OCI-LY3 (cell line): ENCODE results near the gene OTOL1.
"Not testable (repeated sequence)": the region's sequence is repeated elsewhere in the genome, so short reads cannot be mapped to it uniquely, and the experiment has no call there.

Source experiments
- H2AFZ ChIP-seq: fragments of 200-600, 300-600 bp; shearing (Covaris generic); 2 replicates; pipeline ENCODE4 v1.6.0; 2014; ENCODE audit warnings: antibody characterized with exemption, low read depth, low read length
- H3K27ac ChIP-seq: fragments of 200-600, 300-600 bp; sonication (generic); 2 replicates; pipeline ENCODE4 v1.5.1; 2014; ENCODE audit warnings: mild to moderate bottlenecking, low read length, moderate library complexity, mixed read lengths
- H3K27me3 ChIP-seq: fragments of 200-600, 300-600 bp; sonication (generic); 2 replicates; pipeline ENCODE4 v1.6.1; 2014; ENCODE audit warnings: low read depth, low read length, mixed read lengths
- H3K36me3 ChIP-seq: fragments of 200-600, 300-600 bp; sonication (generic); replicated peaks from 2 replicates; pipeline ENCODE3; 2014; ENCODE audit warnings: low read depth, low read length, mixed read lengths
- H3K4me1 ChIP-seq: fragments of 300-600, 200-600 bp; sonication (generic); 2 replicates; pipeline ENCODE4 v1.6.1; 2014; ENCODE audit warnings: low read length, mixed read lengths
- H3K4me2 ChIP-seq: fragments of 200-600, 300-600 bp; sonication (generic); 2 replicates; pipeline ENCODE4 v1.6.1; 2014; ENCODE audit warnings: low read length, mixed read lengths
- H3K4me3 ChIP-seq: fragments of 300-600, 200-600 bp; sonication (generic); 2 replicates; pipeline ENCODE4 v1.5.1; 2014; ENCODE audit warnings: antibody characterized with exemption, mild to moderate bottlenecking, low read length, moderate library complexity
- H3K79me2 ChIP-seq: fragments of 300-600, 200-600 bp; shearing (Covaris generic); 2 replicates; pipeline ENCODE4 v1.6.1; 2014; ENCODE audit warnings: mild to moderate bottlenecking, low read length, mixed read lengths
- H3K9ac ChIP-seq: fragments of 300-600, 200-600 bp; shearing (Covaris generic); 2 replicates; pipeline ENCODE4 v1.6.0; 2014; ENCODE audit warnings: mild to moderate bottlenecking, low read length, moderate library complexity
- H3K9me3 ChIP-seq: fragments of 200-600, 300-600 bp; shearing (Covaris generic); 2 replicates; pipeline ENCODE4 v1.6.1; 2014; ENCODE audit warnings: low read length, mixed read lengths; ENCODE audit not compliant: insufficient read depth
- H4K20me1 ChIP-seq: fragments of 200-600, 300-600 bp; sonication (generic); 2 replicates; pipeline ENCODE4 v1.6.1; 2016; ENCODE audit warnings: low read length, mixed read lengths; ENCODE audit not compliant: insufficient read depth
- CTCF ChIP-seq: fragments of 200-600, 300-600 bp; sonication (generic); IDR thresholded peaks from 2 replicates; pipeline ENCODE4 v1.5.1; 2014; ENCODE audit warnings: antibody characterized with exemption, low read length, low read depth
- EZH2phosphoT487 ChIP-seq: fragments of 200-600 bp; shearing (Covaris generic); IDR thresholded peaks from 2 replicates; pipeline ENCODE4 v1.6.1; 2018; ENCODE audit warnings: antibody characterized with exemption, mixed run types, low read depth

The OTOL1 gene

DNA sequence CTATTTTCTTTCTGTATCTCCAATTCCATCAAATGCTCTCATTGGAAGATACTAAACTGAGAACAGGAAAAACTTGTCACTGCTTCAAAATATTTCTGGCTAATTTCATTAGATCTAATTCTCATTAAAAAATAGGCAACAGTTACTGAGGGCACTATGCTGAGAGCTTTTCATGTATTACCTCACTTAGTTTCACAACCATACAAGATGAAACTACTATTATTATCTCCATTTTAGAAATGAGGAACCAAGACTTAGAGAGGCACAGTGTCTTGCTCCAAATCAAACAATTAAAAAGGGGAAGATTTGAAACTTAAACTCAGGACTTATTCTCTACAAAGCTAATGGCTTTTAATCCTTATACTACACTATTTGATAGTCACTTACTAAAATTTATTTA is 7.2 kb upstream of the OTOL1 start:
- H2AFZ ChIP-seq, result no peak overlapping the region
- H3K9ac ChIP-seq, result no peak overlapping the region
- no peaks in the 10 kb centered on the region for H3K27me3 ChIP-seq
- no peaks in the 10 kb centered on the region for H3K9me3 ChIP-seq
- no peaks in the 10 kb centered on the region for H3K79me2 ChIP-seq
- H3K4me2 ChIP-seq, result peak overlapping the region; percentile 37
- H3K27ac ChIP-seq, result no peak overlapping the region
- H4K20me1 ChIP-seq, result no peaks in the 10 kb centered on the region
- H3K4me1 ChIP-seq, result peaks cover 44% of the 10 kb centered on the region
- H3K36me3 ChIP-seq, result no peaks in the 10 kb centered on the region
- TF ChIP-seq EZH2phosphoT487 (no peak), CTCF (no peak)
- H3K4me3 ChIP-seq, result peak overlapping the region; percentile 12; the same call in 1 of the 2 replicates

DNA sequence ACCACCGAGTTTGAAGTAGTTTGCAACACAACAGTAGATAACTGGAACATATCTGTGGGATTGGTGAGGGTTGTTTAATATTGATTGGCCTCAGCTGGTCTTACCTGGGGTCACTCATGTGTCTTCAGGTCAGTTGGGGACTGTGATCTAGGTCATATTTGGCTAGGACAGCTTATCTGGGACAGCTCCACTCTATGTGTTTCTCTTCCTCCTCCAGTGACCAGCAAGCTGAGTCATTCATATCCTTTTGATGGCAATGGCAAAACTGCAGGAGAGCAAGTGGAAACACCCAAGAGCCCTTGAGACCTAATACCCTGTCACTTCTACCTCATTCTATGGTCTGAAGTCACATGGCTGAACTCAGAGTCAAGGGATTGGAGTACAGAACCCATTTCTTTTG is 5.8 kb upstream of the OTOL1 start:
- not testable (repeated sequence) for H3K27ac ChIP-seq, H3K4me2 ChIP-seq, H4K20me1 ChIP-seq, H3K36me3 ChIP-seq, H2AFZ ChIP-seq, H3K4me3 ChIP-seq, H3K9me3 ChIP-seq, H3K79me2 ChIP-seq, H3K9ac ChIP-seq, H3K27me3 ChIP-seq
- peaks cover 44% of the 10 kb centered on the region for H3K4me1 ChIP-seq

DNA sequence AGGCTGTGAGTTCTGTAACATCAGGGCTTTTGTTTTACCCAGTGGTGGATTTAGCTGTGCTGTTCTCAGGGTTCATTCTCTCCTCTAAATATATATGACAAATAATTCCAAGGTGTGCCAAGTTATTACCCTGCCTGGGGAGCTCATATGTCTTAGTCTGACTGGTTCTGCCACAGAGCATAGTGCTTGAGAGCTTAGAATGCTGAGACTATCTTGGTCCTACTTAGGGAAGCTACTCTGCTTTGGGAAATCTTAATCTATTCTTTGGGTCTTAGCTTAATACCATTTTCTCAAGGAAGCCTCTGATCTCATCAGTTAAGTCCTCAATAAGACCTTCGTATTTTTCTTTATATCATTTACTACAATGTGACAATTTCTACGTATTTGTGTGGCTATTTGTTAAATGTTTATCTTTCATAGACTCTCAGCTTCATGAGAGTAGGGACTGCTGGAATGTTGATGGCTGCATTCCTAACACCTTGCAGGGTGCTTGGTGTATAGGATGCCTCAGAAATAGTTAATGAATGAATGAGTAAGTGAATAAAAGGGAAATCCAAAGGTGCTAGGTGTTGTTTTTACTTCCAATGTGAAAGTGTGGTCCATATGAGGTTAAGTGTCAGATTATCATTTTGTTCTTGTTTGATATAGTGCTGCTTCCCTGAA is 1.8 kb downstream of the OTOL1 start:
- H3K9ac ChIP-seq, result no peak overlapping the region
- no peak overlapping the region for H2AFZ ChIP-seq
- H3K27ac ChIP-seq, result no peak overlapping the region
- no peaks in the 10 kb centered on the region for H4K20me1 ChIP-seq
- no peaks in the 10 kb centered on the region for H3K36me3 ChIP-seq
- no peaks in the 10 kb centered on the region for H3K27me3 ChIP-seq
- H3K4me1 ChIP-seq, result no peaks in the 10 kb centered on the region
- no peak overlapping the region for H3K4me2 ChIP-seq
- H3K9me3 ChIP-seq, result no peaks in the 10 kb centered on the region
- TF ChIP-seq CTCF, result no peak
- no peak overlapping the region for H3K4me3 ChIP-seq
- H3K79me2 ChIP-seq, result no peaks in the 10 kb centered on the region

DNA sequence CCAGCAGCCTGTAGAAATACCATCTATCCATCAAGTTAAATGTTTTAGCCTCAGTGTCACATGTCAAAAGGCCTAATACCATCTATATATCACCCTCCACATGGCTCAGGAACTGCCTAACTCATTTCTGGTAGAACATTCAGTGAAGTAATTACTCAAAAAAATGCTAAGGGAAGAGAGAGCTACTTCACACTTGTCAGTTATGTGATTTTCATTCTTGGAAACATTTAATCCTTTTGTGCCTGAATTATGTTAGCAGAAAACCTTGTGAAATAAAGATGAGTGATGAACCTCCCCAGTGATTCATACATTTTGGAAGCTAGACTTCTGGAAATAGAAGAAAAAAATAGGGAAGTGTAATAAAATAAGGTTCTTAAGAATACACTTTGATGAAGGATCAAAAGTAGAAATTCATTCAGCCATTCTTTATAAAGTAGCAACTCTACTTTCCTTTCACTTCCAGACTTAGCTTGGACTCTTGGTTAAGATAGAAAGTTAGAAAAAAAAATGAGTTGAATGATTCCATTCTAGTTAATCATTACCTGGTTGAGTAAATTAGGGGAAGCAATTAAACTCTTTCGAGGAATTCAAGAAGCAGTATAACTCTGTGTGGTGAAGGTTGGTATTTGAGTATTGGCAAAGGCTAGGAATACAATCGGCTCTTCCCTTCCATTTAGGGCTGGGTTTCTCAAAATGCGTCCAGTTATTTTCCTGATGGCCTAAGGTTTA is 3.6 kb downstream of the OTOL1 start:
- no peak for TF ChIP-seq CTCF
- TF ChIP-seq EZH2phosphoT487, result no peak
- Histone ChIP-seq H3K27ac (no peak overlapping the region), H3K27me3 (no peaks in the 10 kb centered on the region), H4K20me1 (no peaks in the 10 kb centered on the region), H3K4me2 (no peak overlapping the region), H3K4me1 (no peaks in the 10 kb centered on the region), H3K9me3 (no peaks in the 10 kb centered on the region), H3K4me3 (no peak overlapping the region), H2AFZ (no peak overlapping the region), H3K36me3 (no peaks in the 10 kb centered on the region), H3K79me2 (no peaks in the 10 kb centered on the region), H3K9ac (no peak overlapping the region)
